G401.6 (cell line): ENCODE data around the gene SEC14L6.

Experiments used
- FAIRE-seq: peaks from 2 replicates; lab custom pipeline; 2012; peaks lifted over from hg19 to GRCh38; lab: Jason Lieb, UNC

Gene SEC14L6

GRCh38 chr22:30535182-30535581 is 11.4 kb downstream of the SEC14L6 start:
- FAIRE-seq, result no peak

- FAIRE-seq, result no peak
These were observed 14.6 kb downstream of the SEC14L6 start for GRCh38 chr22:30531651-30532608.

- FAIRE-seq, result no peak
These were observed 19.9 kb downstream of the SEC14L6 start for GRCh38 chr22:30526656-30527055.

- FAIRE-seq, result no peak
These were observed 22.7 kb downstream of the SEC14L6 start for GRCh38 chr22:30523646-30524489.

GRCh38 chr22:30521368-30522156 is 25.0 kb downstream of the SEC14L6 start:
- FAIRE-seq, result no peak

GRCh38 chr22:30519842-30520425 is 26.6 kb downstream of the SEC14L6 start:
- FAIRE-seq, result no peak

GRCh38 chr22:30516731-30517130 is 29.8 kb downstream of the SEC14L6 start:
- FAIRE-seq, result no peak

GRCh38 chr22:30516273-30516672 is 30.3 kb downstream of the SEC14L6 start:
- no peak for FAIRE-seq

GRCh38 chr22:30514252-30514651 is 32.3 kb downstream of the SEC14L6 start:
- no peak for FAIRE-seq

- no peak for FAIRE-seq
These were observed 33.1 kb downstream of the SEC14L6 start for GRCh38 chr22:30513462-30513861.

GRCh38 chr22:30511911-30512310 is 34.6 kb downstream of the SEC14L6 start:
- no peak for FAIRE-seq

- FAIRE-seq, result no peak
These were observed 35.4 kb downstream of the SEC14L6 start for GRCh38 chr22:30511109-30511508.

- FAIRE-seq, result no peak
These were observed 38.3 kb downstream of the SEC14L6 start for GRCh38 chr22:30508216-30508615.

- no peak for FAIRE-seq
These were observed 38.9 kb downstream of the SEC14L6 start for GRCh38 chr22:30507670-30508069.

GRCh38 chr22:30506507-30506968 is 40.0 kb downstream of the SEC14L6 start:
- FAIRE-seq, result no peak

- FAIRE-seq, result no peak
These were observed 43.0 kb downstream of the SEC14L6 start for GRCh38 chr22:30503551-30503950.

GRCh38 chr22:30502911-30503310 is 43.6 kb downstream of the SEC14L6 start:
- FAIRE-seq, result no peak

- no peak for FAIRE-seq
These were observed 44.4 kb downstream of the SEC14L6 start for GRCh38 chr22:30502153-30502552.

GRCh38 chr22:30500628-30501027 is 45.9 kb downstream of the SEC14L6 start:
- FAIRE-seq, result no peak

- no peak for FAIRE-seq
These were observed 48.9 kb downstream of the SEC14L6 start for GRCh38 chr22:30497466-30498150.
